MM.1S (cell line): Measurements from ENCODE around the gene RFNG.

Experiments used
- DNase-seq: peaks from one replicate; pipeline ENCODE4 v3.0.0-alpha.2; 2015
- H2AFZ ChIP-seq: fragments of 300-600 bp; sonication (generic); 2 replicates; pipeline ENCODE4 v1.6.0; 2016; ENCODE audit warnings: antibody characterized with exemption, low read length
- H3F3A ChIP-seq: fragments of 300-600 bp; sonication (generic); 2 replicates; pipeline ENCODE4 v1.6.1; 2016; ENCODE audit warnings: mild to moderate bottlenecking, antibody characterized with exemption, low read length, moderate library complexity, mixed read lengths; ENCODE audit not compliant: insufficient read depth
- H3K27ac ChIP-seq: fragments of 300-600 bp; sonication (generic); 2 replicates; pipeline ENCODE4 v1.5.1; 2016; ENCODE audit warnings: mild to moderate bottlenecking, low read length
- H3K27me3 ChIP-seq: fragments of 300-600 bp; sonication (generic); replicated peaks from 2 replicates; pipeline ENCODE4 v1.6.0; 2016; ENCODE audit warnings: low read length; ENCODE audit not compliant: insufficient read depth
- H3K36me3 ChIP-seq: fragments of 300-600 bp; sonication (generic); replicated peaks from 2 replicates; pipeline ENCODE4 v1.6.1; 2016; ENCODE audit warnings: mild to moderate bottlenecking, low read length, mixed read lengths; ENCODE audit not compliant: insufficient read depth
- H3K4me1 ChIP-seq: fragments of 300-600 bp; sonication (generic); 2 replicates; pipeline ENCODE4 v1.6.1; 2016; ENCODE audit warnings: low read length, mixed read lengths
- H3K4me2 ChIP-seq: fragments of 300-600 bp; sonication (generic); 2 replicates; pipeline ENCODE4 v1.6.0; 2016; ENCODE audit warnings: low read depth, low read length
- H3K4me3 ChIP-seq: fragments of 300-600 bp; sonication (generic); 2 replicates; pipeline ENCODE4 v1.5.1; 2016; ENCODE audit warnings: low read length, mixed read lengths
- H3K79me2 ChIP-seq: fragments of 300-600 bp; sonication (generic); 2 replicates; pipeline ENCODE4 v1.6.1; 2016; ENCODE audit warnings: mixed run types, low read length, mixed read lengths
- H3K9ac ChIP-seq: fragments of 300-600 bp; sonication (generic); 2 replicates; pipeline ENCODE4 v1.6.1; 2016; ENCODE audit warnings: low read length, mixed read lengths
- H3K9me2 ChIP-seq: fragments of 300-600 bp; sonication (generic); replicated peaks from 2 replicates; pipeline ENCODE4 v1.6.1; 2016; ENCODE audit warnings: mild to moderate bottlenecking, low read length, mixed read lengths; ENCODE audit not compliant: insufficient read depth
- H3K9me3 ChIP-seq: fragments of 300-600 bp; sonication (generic); replicated peaks from 2 replicates; pipeline ENCODE4 v1.6.1; 2016; ENCODE audit warnings: mild to moderate bottlenecking, low read length, mixed read lengths; ENCODE audit not compliant: insufficient read depth
- H4K20me1 ChIP-seq: fragments of 300-600 bp; sonication (generic); 2 replicates; pipeline ENCODE4 v1.6.1; 2016; ENCODE audit warnings: mild to moderate bottlenecking, low read length, moderate library complexity, mixed read lengths; ENCODE audit not compliant: insufficient read depth
- EZH2 ChIP-seq: fragments of 300-600 bp; sonication (generic); optimal IDR thresholded peaks from 2 replicates; pipeline ENCODE3; 2017; ENCODE audit warnings: low read depth, mild to moderate bottlenecking, antibody characterized with exemption, low read length, mixed read lengths
- EZH2phosphoT487 ChIP-seq: fragments of 300-600 bp; sonication (generic); IDR thresholded peaks from 2 replicates; pipeline ENCODE4 v1.6.1; 2018; ENCODE audit warnings: antibody characterized with exemption, low read length
- TF ChIP-seq, protein P1 (sequence below): fragments of 300-600 bp; sonication (generic); IDR thresholded peaks from 2 replicates; pipeline ENCODE4 v1.5.1; 2016; ENCODE audit warnings: antibody characterized with exemption, low read length, mixed read lengths

Gene RFNG

DNA sequence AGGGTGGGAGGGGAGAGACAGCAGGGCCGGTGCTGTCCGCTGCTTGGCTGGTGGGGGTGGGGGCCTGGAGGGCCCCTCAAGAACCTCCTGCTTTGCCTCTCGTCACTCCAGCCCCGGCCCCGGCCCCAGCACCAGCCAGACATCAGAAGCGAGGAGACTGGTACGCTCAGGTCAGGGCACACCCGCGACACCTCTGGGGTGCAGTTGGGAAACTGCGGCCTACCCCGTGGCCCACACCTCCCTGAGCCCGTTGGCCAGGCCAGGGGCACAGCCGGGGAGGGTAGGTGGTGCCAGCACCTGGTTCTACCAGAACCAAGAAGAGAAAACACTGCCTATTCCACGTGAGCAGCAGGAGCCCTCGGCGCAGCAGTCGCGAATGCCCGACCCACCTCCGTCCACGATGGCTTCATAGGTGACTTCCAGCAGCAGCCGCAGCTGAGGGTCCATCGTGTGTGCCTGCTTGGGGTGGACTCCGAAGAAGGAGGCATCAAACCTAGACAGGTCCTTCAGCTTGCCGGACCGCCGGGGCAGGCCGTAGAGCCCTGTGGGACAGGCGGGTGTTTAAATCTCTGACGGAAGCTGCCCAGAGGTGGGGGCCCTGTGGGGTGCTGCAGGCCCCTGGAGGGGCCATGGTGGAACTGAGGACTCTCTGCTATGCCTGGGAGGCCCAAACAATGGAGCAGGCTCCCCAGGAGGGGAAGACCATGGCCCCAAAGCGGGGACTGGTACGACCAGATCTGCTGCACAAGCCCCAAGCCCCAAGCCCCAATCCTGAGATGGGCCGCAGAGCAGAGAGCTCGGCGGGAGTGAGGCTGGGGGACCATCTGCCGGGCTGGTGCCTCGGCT is 43.5 kb upstream of the RFNG start:
- Histone ChIP-seq H3K4me1 (peaks cover 17% of the 10 kb centered on the region), H3K27me3 (no peaks in the 10 kb centered on the region), H3K79me2 (peaks cover 60% of the 10 kb centered on the region), H3K27ac (no peak overlapping the region), H3K4me3 (no peak overlapping the region), H3K4me2 (no peak overlapping the region), H3K9me2 (no peaks in the 10 kb centered on the region), H3K9ac (no peak overlapping the region), H3K9me3 (no peaks in the 10 kb centered on the region), H3F3A (0 out of 2 replicates have a peak, but pooled peaks cover 6% of the 10 kb centered on the region), H4K20me1 (peaks cover 6% of the 10 kb centered on the region; the same call in 1 of the 2 replicates), H3K36me3 (peaks cover 9% of the 10 kb centered on the region), H2AFZ (no peak overlapping the region)
- no peak for DNase-seq
- TF ChIP-seq EZH2phosphoT487 (no peak), EZH2 (no peak)
- TF ChIP-seq, protein P1, sequence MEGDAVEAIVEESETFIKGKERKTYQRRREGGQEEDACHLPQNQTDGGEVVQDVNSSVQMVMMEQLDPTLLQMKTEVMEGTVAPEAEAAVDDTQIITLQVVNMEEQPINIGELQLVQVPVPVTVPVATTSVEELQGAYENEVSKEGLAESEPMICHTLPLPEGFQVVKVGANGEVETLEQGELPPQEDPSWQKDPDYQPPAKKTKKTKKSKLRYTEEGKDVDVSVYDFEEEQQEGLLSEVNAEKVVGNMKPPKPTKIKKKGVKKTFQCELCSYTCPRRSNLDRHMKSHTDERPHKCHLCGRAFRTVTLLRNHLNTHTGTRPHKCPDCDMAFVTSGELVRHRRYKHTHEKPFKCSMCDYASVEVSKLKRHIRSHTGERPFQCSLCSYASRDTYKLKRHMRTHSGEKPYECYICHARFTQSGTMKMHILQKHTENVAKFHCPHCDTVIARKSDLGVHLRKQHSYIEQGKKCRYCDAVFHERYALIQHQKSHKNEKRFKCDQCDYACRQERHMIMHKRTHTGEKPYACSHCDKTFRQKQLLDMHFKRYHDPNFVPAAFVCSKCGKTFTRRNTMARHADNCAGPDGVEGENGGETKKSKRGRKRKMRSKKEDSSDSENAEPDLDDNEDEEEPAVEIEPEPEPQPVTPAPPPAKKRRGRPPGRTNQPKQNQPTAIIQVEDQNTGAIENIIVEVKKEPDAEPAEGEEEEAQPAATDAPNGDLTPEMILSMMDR = no peak

DNA sequence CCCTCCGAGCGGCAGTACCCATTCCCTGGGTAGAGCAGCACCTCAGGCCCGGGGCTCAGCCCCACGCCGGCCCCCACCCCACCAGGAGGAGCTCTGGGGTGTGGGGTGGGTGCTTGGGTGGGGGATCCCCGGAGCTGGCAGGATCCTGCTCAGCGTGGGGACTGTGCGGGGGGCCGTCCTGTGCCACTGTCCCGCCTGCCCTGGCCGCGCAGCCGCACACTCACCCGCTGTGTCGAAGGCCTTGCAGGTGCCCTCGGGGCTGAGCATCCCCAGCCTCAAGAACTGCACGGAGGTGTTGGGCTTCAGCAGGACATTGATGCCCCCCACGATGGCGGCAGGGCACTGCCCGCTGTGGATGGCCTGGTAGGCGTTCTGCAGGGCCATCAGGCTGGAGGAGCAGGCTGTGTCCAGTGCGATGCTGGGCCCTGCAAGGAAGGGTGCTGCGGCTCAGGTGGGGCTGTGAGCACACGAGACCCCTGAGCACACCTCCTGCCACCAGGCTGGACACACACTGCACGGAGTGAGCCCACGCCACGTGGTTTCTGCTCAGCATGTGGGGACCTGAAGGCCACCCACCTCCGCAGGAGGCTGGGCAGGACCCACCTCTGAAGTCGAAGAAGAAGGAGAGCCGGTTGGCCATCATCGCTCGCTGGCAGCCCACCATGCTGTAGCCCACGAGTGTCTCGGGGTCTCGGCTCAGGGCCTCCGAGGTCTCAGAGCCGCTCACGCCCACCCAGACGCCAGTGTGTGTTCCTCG is 41.6 kb upstream of the RFNG start:
- H3K79me2 ChIP-seq = peaks cover 57% of the 10 kb centered on the region
- H3K9ac ChIP-seq = no peak overlapping the region
- H3K4me2 ChIP-seq = no peak overlapping the region
- no peak overlapping the region for H3K27ac ChIP-seq
- no peaks in the 10 kb centered on the region for H3K27me3 ChIP-seq
- H3K4me1 ChIP-seq = peaks cover 10% of the 10 kb centered on the region; the same call in 1 of the 2 replicates
- no peaks in the 10 kb centered on the region for H3K9me3 ChIP-seq
- H3F3A ChIP-seq = no peaks in the 10 kb centered on the region
- no peak for DNase-seq
- peaks cover 14% of the 10 kb centered on the region for H3K36me3 ChIP-seq
- peaks cover 6% of the 10 kb centered on the region; the same call in 1 of the 2 replicates for H4K20me1 ChIP-seq
- no peaks in the 10 kb centered on the region for H3K9me2 ChIP-seq
- TF ChIP-seq, protein P1 = no peak
- TF ChIP-seq EZH2 (no peak), EZH2phosphoT487 (no peak)
- no peak overlapping the region for H2AFZ ChIP-seq
- H3K4me3 ChIP-seq = no peak overlapping the region

DNA sequence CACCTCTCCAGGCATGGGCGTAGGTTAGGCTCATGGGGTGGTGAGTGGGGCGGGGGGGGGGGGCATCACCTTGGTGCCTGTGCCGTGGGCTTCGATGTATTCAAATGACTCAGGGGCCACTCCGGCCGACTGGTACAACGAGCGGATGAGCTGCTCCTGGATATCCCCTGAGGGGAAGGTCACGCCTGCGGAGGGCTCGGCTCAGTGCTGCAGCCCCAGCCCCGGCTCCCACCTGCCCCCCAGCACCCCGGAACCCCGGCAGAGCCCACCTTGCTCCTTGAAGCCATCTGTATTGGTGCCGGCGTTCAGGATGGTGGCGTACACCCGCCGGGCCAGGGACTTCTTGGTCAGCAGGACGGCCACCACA is 41.0 kb upstream of the RFNG start:
- peaks cover 10% of the 10 kb centered on the region; the same call in 1 of the 2 replicates for H3K4me1 ChIP-seq
- peaks cover 14% of the 10 kb centered on the region for H3K36me3 ChIP-seq
- H3K27me3 ChIP-seq = no peaks in the 10 kb centered on the region
- H3K4me3 ChIP-seq = no peak overlapping the region
- no peaks in the 10 kb centered on the region for H3K9me3 ChIP-seq
- no peak overlapping the region for H2AFZ ChIP-seq
- peaks cover 58% of the 10 kb centered on the region for H3K79me2 ChIP-seq
- H3K27ac ChIP-seq = no peak overlapping the region
- TF ChIP-seq, protein P1 = no peak
- no peak for TF ChIP-seq EZH2phosphoT487
- TF ChIP-seq EZH2 = no peak
- no peaks in the 10 kb centered on the region for H3F3A ChIP-seq
- DNase-seq = no peak
- H3K4me2 ChIP-seq = no peak overlapping the region
- no peak overlapping the region for H3K9ac ChIP-seq
- no peaks in the 10 kb centered on the region for H3K9me2 ChIP-seq
- H4K20me1 ChIP-seq = peaks cover 6% of the 10 kb centered on the region; the same call in 1 of the 2 replicates
